Hepatic stellate cell (primary cell): ENCODE data around the gene MPHOSPH9.

Experiments used
- DNase-seq: peaks from one replicate; pipeline ENCODE4 v3.0.0; 2011; ENCODE audit warnings: low spot score

The MPHOSPH9 gene

DNA sequence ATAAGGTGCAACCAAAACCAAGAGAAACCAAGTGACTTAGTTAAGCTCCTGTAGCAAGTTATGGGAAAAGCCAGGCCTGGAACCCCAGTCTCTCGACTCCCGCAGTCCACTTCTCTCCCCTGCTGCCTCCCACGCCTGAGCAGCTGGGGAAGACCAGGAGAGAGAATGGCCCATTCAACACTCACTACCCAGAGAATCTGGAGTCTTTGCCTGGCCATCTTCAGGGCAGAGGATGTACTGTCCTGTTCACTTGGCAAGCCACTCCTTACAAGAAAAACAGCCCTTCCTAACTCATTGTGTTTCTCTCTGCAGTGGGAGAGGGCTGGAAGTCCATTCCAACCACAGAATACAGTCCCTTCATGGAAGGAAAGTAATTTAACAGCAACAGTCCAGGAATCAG is 83.9 kb downstream of the MPHOSPH9 start:
- DNase-seq: peak; percentile 17

DNA sequence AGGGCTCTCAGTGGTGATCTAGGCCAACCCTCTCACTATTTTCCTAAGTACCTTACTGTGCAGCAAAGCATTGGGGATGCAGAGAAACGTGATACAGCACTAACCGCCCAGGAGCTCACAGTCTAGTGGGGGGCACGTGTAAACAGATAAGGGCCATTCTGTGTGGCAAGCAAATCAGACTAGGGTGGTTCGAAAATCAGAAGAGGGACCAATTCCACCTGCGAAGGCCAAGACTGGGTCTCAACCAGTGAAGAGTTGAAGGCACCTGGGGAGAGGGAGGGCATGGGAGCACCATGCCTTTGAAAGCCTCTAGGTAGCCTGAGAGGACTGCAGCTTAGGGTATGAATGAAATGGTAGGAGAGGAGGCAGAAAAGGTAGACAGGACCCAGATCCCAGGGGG is 84.3 kb downstream of the MPHOSPH9 start:
- DNase-seq: no peak

DNA sequence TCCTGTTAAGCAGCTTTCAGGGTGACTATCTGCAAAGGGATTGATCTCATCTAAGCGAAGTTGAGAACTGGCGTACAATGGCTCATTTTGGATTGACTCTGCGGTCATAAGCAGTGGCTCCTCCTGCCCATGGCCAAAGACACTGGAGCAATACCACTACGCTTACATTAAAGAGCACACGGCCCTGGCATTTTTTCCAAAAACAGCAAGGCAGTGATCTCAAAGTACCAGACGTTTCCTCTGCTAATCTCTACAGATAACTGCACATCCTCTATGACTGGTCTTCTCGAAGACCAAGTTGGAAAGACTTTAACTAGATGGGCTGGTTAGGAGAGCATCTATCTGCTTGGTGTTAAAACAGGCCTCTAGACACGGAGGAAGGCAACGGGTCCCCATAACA is 84.7 kb downstream of the MPHOSPH9 start:
- DNase-seq: no peak

DNA sequence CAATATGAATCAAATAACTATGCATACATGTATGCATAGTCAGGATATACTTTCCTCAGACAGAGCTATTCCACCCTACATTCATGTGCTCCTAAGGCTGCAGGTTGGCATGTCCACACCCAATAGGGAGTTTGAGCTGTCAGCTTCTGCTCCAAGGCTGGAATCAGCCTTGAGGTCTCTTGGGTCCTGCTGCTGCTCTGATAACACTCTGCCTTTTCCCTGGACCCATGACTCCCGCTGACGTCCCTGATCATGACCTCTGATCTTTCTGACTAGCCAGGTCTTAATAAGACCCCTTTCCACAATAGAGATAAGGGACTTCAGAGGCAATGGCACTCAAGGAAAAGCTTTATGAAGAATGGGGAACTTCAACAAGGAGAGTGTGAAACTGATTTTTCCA is 87.7 kb downstream of the MPHOSPH9 start:
- DNase-seq: no peak

DNA sequence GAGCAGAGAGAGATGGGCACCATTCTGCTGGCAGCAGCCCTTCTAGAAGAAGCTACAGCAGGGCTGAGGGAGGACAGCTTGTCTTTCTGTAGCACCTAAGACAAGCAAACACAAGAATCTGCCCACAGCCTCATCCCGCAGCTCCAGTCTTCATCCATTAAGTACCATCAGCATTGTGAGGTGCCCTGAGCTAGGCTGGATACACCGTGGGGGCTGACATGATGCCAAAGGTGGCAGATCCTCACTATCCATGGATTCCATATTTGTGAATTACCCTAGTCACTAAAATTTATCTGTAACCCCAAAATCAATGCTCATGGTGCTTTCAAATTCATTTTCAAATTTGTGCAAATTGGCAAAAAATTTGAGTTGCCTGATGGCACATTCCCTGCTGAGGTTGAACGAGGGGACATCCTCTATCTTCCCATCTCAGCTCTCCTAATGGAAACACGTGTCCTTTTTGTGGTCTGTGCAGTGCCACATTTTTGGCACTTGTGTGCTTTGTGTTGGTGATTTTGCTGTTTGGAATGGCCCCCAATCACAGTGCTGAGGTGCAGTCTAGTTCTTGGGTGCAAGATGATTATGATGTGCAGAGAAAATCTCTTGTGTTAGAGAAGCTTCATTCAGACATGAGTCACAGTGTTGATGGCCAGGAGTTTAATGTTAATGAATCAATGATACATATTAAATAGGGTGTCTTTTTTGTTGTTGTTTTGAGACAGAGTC is 89.0 kb downstream of the MPHOSPH9 start:
- DNase-seq: no peak

DNA sequence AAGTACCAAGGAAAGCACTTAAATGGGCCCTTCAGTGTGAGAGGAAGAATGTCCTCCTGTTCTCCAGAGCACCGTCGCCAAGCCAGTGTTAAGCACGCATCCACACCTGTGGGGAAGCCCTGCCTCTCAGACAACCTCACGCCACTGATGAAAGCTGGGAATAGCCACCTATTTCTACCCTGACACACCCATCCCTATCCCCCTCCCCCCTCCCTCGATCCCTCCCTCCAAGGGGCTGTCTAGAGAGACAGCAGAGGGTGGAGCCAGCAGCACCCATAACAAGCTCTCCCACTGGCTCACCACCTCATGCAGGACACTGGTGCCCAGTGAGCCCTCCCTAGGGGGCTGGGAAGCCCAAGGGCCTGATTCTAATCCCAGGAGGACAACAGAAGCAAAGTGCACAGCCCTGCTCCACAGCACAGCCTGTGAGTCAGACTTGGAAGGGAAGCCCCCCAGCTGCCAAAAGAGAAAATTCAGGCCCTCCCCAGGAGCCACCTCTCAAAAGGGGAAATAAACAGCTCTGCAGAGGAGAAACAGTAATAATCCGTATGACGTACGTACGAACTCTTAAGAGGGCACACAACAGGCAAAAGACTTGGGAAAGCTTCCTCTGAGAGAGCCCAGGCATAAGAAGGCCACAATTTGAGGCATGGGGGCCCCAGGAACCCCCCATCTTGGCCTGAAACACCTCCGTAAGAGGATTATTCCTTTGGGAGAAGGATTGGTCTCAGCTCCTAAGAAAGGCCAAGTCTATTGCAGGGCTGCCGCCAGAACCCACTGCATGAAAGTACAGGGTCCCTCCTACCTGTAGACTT is 89.8 kb downstream of the MPHOSPH9 start:
- no peak for DNase-seq

DNA sequence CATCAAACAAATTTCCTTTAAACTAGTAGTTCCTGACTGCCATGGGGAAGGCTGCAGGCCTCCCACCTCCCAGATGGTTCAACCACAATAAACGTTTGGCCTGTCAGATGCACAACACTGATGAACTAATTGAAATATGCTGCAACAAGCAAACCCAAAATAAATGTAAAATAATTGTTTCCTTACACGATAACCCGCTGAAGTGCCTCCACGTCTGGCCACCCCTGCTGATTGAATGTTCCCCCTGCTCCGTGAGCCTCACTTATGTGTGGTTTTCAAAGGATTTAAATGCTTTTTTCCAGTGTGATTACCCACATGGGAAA is 90.5 kb downstream of the MPHOSPH9 start:
- DNase-seq: no peak

DNA sequence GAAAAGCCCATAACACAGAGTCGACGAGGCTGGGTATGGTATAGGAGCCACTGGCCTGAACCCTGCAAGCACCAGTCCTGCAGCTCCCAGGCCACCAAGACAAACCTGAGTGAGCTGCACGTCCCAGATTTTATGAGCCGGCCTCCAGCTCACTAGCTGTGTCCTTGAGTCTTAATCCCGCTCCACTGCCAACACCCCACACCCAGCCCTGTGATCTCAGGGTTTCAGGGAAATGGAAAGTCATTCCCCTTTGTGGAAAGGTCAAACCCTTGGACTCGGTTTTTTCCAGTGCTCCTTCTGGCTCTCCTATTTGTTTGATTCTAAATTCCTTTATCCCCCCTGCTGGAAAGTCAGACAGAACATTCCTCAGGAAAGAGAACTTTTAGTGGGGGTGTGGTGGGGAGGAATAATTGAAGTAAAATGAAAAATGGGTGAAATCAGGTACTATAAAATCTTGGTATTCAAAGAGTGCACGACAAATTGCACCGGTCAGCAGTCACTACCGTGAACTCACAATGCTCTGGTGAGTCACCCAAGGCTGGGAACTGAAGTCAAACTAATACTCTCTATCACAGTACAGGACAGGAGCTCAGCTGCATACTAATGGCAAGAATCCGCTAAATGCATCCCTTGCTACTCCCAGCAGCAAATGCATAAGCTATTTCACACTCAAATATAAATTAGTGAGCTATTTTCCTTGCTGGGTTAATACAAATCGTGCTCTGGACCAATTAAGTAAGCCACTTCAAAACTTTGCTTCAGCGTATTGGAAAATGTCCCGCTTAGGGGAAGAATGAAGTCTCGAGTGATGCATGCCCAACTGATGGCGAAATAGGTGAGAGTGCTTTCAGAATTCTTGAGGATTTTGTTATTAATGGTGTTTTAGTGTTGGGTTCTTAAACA is 91.1 kb downstream of the MPHOSPH9 start:
- DNase-seq: peak; percentile 53

DNA sequence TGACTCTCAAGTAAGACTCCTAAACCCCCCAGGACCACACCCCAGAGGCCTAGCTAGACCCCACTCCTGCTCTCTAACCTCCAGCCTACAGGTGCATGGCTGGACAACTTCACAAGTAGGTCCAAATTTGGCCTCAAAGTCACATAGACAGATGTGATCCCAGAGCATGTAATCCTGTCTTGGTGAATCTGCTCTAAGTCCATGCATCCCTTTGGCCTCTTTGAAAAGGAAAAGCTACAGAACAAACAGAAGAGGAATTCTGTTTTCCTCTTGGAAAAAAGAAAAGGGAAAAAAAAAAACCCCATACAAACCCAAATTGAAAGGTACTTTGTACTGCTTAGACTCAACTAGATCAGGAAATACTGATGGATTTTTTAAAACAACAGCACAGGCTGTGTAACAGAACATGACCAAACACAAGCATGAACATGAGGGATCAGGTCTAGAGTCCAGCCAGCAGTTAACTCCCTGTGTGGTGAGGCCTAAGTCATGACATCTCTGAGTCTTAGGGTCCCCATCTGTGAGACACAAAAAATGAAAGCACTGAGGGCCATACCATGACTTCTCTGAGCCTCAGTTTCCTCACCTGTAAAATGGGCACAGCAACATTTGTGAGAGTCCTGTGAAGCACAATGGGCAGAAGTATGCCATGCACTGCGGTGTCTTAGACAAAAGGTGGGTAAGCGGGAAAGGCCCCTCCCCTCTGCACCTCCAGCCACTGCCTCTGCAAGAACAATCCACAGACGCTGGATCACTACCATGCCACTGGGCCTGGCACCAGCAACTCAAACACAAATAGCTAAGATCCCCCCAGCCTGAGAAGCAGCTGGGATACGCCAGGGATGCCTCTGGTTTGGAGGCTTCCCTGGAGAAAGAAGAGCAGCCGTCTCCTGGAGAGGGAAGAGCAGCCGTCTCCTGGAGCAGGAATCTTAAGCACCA is 92.0 kb downstream of the MPHOSPH9 start:
- DNase-seq: no peak

DNA sequence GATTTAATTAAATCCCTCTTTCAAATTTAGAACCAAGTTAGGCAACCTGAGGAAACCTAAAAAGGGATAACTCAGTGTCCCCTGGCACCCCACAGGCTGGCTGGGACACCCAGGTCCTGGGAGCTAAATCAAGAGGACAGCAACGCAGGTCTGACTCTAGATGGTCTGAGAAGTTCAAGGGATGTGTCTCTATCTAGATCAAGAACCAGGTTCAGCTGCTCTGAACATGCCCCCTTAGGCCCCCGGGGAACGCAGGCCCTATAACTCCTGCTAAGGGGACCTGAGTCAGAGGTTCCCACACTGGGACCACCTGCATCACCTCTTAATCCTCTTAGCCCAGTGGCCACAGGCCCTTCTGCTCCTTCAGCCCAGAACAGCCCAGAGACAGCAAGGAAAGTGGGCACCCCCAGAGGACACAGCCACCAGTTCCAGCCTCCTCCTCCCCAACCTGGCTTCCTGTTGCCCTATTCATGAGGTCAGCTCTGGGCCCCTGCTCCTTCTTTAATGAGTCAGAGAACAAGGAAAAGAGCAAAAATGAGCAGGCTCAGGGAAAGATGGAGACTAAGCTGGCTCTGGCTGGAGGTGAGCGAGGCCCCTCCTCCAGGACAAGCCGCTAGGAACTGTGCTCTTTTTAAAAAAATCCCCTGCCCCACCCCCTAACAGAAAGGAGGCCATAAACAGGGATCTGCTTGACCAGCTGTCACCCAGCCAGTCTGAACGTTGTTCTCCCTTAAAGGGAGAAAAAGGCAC is 92.8 kb downstream of the MPHOSPH9 start:
- DNase-seq: peak; percentile 13

DNA sequence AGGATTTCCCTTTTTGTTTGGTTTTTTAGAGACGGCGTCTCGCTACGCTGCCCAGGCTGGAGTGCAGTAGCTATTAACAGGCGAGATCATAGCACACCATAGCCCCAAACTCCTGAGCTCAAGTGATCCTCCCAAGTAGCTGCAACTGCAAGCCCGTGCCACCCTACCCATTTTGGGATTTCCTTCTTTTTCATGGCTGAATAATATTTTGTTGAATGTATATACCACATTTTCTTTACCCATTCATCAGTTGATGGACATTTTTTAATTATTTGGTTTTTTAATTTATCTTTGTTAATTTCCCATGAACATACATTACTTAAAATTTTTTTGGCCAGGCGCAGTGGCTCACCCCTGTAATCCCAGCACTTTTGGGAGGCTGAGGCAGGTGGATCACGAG is 97.3 kb downstream of the MPHOSPH9 start:
- no peak for DNase-seq

DNA sequence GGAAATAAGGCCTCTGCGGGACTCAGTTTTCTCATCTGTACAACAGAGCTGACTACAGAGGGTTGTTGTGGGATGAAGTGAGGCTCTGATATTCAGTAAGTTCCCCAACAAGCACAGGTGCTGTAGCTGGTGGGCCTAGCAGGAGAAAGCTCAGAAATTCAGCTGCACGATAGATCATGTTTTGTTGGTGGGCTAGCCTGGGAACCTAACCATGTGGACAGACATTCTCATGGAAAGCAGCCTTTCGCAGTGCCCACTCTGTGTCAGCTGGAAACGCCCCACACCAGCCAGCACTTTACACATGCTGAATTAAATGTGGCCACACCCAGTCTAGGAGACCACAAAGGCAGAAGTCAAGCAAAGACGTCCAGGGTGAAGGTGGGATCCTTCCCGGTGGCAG is 98.1 kb downstream of the MPHOSPH9 start:
- DNase-seq: no peak

DNA sequence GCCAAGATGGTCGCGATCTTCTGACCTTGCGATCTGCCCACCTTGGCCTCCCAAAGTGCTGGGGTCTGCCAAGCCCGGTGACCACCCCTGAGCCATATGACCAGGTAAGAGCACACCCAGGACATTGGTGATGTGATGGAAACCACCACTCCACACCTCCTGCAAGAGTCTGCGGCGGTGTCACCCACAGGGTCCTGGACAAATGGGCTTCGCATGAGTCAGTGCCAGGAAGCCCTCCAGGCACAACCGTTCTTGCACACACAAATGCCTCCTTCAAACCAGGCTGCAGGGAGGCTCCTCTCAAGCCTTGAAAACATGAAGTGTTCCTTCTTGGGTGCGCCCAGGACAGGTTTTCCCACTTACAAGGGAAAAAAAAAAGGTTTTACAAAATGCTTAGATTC is 98.7 kb downstream of the MPHOSPH9 start:
- DNase-seq: no peak

DNA sequence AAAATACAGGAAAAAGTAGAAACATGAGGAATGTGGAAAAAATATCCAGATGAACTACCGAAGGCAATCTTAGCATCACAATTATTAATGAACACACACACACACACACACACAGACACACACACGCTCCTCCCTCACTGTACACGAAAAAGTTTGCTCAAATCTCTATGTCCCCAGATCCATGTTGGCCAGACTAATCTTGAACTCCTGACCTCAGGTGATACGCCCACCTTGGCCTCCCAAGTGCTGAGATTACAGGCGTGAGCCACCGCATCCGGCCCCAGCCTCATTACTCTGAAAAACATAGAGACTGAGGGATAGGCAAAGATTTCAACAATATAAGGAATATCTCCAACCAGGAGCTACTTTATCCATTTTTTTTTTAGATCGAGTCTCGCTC is 99.2 kb downstream of the MPHOSPH9 start:
- no peak for DNase-seq

DNA sequence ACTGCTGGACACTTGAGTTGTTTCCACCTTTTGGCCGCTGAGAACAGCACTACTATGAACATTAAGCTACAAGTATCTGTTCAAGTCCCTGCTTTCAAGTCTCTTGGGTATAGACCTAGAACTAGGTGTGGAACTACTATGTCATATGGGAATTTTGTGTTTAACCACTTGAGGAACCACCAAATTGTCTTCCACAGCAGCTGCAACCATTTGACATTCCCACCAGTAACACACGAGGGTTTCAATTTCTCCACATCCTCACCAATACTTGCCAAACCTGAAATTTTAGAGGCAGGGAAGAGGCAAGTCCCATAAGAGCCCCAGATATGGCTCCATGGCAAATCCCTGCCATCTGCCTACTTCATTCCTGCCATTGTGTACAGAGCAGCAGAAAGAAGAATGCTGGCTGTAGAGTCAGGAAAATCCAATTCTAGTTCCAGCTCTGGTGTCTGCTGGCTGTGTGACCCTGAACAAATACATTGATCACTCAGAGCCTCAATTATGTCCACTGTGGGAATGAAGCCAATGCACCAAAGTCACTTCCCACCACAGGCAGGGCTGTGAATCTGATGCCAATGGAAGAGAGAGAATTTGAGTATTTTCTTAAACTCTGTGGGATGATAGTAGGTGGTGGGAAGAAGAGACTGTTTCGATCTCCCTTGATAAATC is 99.9 kb downstream of the MPHOSPH9 start:
- DNase-seq: no peak

DNA sequence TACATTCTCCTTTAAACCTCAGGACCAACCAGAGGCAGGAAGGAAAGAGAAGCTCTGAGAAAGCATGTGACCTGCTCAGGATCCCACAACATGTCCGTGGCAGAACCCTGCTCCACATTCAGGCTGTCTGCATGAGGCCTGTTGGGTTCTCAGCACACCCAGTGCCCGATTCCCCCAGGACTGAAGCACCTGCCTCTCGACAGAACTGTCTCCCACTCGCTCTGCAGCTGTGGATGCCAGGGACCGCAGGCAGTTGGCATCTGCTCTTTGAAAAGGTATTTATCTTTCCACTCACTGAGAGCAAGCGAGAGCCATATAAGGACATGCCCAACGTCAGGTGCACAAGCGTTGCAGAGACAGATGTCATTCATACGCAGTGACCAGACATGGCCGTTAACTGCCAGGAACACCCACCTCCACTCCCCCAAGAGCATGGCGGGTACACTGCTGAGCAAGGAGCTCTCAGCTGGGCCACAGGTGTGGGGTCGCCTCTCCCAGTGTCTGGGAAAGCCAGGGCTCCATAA is 101.0 kb downstream of the MPHOSPH9 start:
- DNase-seq: no peak

DNA sequence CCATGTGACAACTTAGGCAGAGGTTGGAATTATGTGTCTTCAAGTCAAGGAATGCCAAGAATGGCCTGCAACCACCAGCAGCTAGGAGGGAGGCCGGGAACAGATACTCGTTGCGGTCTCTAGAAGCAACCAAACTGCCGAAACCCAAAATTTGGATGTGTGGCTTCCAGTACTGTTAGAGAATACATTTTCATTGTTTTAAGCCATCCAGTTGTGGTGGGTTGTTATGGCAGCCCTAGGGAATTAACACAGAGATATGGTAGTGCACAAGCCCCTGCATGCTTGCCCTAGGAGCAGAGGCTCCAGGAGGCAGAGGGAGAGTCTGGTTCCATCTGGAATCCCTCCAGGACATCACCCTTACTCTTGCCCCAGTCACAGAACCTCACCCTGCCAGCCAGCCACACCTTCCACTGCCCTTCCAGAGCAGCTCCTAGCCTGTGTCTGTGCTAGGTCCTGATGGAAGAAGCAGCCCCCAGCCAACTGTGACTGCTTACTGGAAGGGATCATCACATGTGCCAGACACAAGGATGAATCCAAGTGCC is 101.6 kb downstream of the MPHOSPH9 start:
- peak; percentile 23 for DNase-seq

DNA sequence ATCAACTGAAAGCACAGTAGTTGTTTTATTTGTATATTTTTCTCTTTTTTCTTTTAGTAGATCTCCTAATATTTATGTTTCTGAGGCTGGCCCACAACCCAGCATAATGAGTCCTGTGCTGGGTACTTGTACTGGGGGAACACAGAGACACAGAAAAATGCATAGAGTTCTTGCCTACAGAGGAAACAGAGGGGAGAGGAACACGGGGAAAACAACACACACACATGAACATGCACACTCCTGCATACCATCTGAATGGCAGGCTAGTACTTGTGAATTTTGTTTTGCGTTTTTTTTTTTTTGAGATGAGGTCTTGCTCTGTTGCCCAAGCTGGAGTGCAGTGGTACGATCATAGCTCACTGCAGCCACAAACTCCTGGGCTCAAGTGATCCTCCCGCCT is 103.3 kb downstream of the MPHOSPH9 start:
- DNase-seq: no peak

DNA sequence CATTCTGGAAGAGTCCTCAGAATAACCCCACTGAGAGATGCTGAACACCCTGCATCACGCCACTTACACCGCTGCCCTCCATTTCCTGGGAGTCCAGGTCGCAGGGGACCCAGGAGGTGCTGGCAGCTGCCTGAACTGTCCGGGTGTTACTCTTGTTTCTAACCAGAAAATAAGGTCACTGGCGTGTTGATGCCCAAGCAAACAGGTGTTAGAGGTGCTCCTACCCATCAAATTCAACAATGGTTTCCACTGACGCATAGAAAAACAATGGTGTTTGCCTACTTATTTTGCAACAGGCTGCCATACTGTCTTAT is 105.8 kb downstream of the MPHOSPH9 start:
- DNase-seq: no peak
